ENCODE measurements around the gene MMP13. TPM values are rescaled to one million over a fixed set of nuclear protein-coding genes. Genes with fewer than 3 reads are reported as not detected.

Gene MMP13
- total RNA-seq (2012; rRNA removed) (not detected in 2 replicates), polyA plus RNA-seq (2012; rRNA removed) (not detected in 2 replicates), Bru-seq, nascent RNA (not detected), BruChase-seq, experiment 1, labeled RNA remaining after a 6-hour chase (percentile 6 among the genes with signal in this experiment), BruChase-seq, experiment 2, labeled RNA remaining after a 2-hour chase (not detected)
- polyA plus RNA-seq (2012; cell fraction: cytosol; rRNA removed) = not detected in 2 replicates
- polyA plus RNA-seq (2012; cell fraction: nucleus; rRNA removed; ENCODE audit: low replicate concordance) = not detected in 2 replicates
- long read RNA-seq = 0 reads

DNA sequence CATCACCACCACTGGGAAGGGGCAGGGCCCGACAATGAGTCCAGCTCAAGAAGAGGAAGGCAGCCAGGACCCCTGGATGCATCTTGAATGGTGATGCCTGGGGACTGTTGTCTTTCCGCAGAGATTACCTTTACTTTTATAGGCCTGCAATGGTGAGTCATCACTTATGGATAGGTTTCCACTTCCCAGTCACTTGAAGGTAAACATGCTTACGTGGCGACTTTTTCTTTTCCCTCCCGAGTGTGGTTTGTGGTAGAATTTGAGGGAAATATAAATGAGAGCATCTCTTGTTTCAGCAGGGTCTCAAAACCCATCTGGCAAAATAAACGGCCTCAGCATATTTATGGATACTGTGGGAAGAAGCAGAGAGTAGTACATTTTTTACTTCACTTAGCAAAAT is at the start of gene MMP13:
TSS of gene MMP13 (minus strand) at position 109 of the 400 bp plus-strand sequence. CDS start at position 82, 27 bp downstream.
- Histone ChIP-seq H4K91ac (ENCODE audit: insufficient read depth, low read depth, low read length) (no peak within 1 kb of the TSS), H2BK20ac (ENCODE audit: low read depth, low read length) (no peak within 1 kb of the TSS), H3K23ac (ENCODE audit: low read depth, low read length) (no peak within 1 kb of the TSS), H3K27ac (ENCODE audit: insufficient read depth, low read length) (no peak within 1 kb of the TSS), H2AFZ (replicated peaks; ENCODE audit: low read length, poor library complexity) (no peak within 1 kb of the TSS), H3K27me3 (ENCODE audit: control insufficient read depth, insufficient read depth, low read length) (no peaks in the 10 kb centered on the region), H3K9me1 (ENCODE audit: insufficient read depth, low read length) (no peaks in the 10 kb centered on the region), H3K9me3 (ENCODE audit: control insufficient read depth, insufficient read depth, low read length) (no peaks in the 10 kb centered on the region), H2BK15ac (ENCODE audit: low read depth, low read length) (no peak within 1 kb of the TSS), H3K14ac (replicated peaks; ENCODE audit: low read depth, low read length) (no peak within 1 kb of the TSS), H3K4ac (ENCODE audit: low read depth, low read length) (no peak within 1 kb of the TSS), H2AK5ac (ENCODE audit: low read depth, low read length) (no peak within 1 kb of the TSS), H3K36me3 (ENCODE audit: control insufficient read depth, insufficient read depth, low read length) (no peaks in the 10 kb centered on the region), H2AK9ac (replicated peaks; ENCODE audit: low read depth, low read length, poor library complexity) (no peak within 1 kb of the TSS), H4K5ac (ENCODE audit: low read depth, low read length) (no peak within 1 kb of the TSS), H3K18ac (ENCODE audit: low read depth, low read length) (no peak within 1 kb of the TSS), H4K8ac (ENCODE audit: low read depth in 2 of 2, low read length in 2 of 2) (no peak within 1 kb of the TSS), H3K56ac (ENCODE audit: extremely low read depth, insufficient read depth, low read length) (no peak within 1 kb of the TSS), H3K4me1 (ENCODE audit: control insufficient read depth, insufficient read depth, low read length) (no peaks in the 10 kb centered on the region), H3K4me3 (ENCODE audit: insufficient read depth, low read depth, low read length) (no peak within 1 kb of the TSS), H3K4me2 (ENCODE audit: low read depth, low read length) (no peak within 1 kb of the TSS), H3K9ac (ENCODE audit: low read depth, low read length) (no peak within 1 kb of the TSS), H2BK120ac (ENCODE audit: low read depth, low read length) (no peak within 1 kb of the TSS), H2BK5ac (ENCODE audit: low read depth, low read length, poor library complexity, severe bottlenecking) (no peak within 1 kb of the TSS), H4K20me1 (ENCODE audit: insufficient read depth, low read length) (no peaks in the 10 kb centered on the region), H3K79me1 (ENCODE audit: low read depth in 1 of 2, low read length in 2 of 2) (no peaks in the 10 kb centered on the region)
- no CpG with 5 or more reads among the region's 6 CpGs for WGBS, 2 experiments (ENCODE audit: extremely low coverage in 2 of 2, insufficient read length in 1 of 2)
- TF ChIP-seq MAFK (IDR thresholded peaks at IDR 0.05; ENCODE audit: low read depth, low read length) (no peak), RFX5 (IDR thresholded peaks at IDR 0.05; ENCODE audit: low read depth, low read length) (no peak), CEBPB (IDR thresholded peaks at IDR 0.05; ENCODE audit: low read depth, low read length) (no peak), FOS (IDR thresholded peaks at IDR 0.05; ENCODE audit: low read depth, low read length) (no peak), MXI1 (IDR thresholded peaks at IDR 0.05; ENCODE audit: borderline replicate concordance, low read depth, low read length) (no peak), MAZ (IDR thresholded peaks at IDR 0.05; ENCODE audit: borderline replicate concordance, low read depth, low read length) (no peak), NFE2L2 (IDR thresholded peaks at IDR 0.05; ENCODE audit: low read depth, low read length) (no peak), SMC3 (IDR thresholded peaks at IDR 0.05; ENCODE audit: low read depth, low read length) (no peak), POLR2A (IDR thresholded peaks at IDR 0.05; ENCODE audit: low read depth, low read length) (no peak)
- TF ChIP-seq, protein P1, sequence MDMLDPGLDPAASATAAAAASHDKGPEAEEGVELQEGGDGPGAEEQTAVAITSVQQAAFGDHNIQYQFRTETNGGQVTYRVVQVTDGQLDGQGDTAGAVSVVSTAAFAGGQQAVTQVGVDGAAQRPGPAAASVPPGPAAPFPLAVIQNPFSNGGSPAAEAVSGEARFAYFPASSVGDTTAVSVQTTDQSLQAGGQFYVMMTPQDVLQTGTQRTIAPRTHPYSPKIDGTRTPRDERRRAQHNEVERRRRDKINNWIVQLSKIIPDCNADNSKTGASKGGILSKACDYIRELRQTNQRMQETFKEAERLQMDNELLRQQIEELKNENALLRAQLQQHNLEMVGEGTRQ (IDR thresholded peaks at IDR 0.05; ENCODE audit: low read depth, low read length) = no peak
- TF ChIP-seq, protein P2, sequence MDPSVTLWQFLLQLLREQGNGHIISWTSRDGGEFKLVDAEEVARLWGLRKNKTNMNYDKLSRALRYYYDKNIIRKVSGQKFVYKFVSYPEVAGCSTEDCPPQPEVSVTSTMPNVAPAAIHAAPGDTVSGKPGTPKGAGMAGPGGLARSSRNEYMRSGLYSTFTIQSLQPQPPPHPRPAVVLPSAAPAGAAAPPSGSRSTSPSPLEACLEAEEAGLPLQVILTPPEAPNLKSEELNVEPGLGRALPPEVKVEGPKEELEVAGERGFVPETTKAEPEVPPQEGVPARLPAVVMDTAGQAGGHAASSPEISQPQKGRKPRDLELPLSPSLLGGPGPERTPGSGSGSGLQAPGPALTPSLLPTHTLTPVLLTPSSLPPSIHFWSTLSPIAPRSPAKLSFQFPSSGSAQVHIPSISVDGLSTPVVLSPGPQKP (IDR thresholded peaks at IDR 0.05; ENCODE audit: borderline replicate concordance, low read depth, low read length) = no peak
- ATAC-seq (ENCODE audit: low read depth) = no peak
- no TSS peak for BruUV-seq (replicated peaks)
- ChIA-PET POLR2A (ENCODE audit: unreplicated experiment) (interaction anchor here (0.5 kb wide), 1 partner anchor 194 kb away, joined by 5 read pairs; no protein-coding TSS in a partner anchor), CTCF (interaction anchor here (0.8 kb wide), 1 partner anchor 15 kb away, joined by 3 read pairs; no protein-coding TSS in a partner anchor)
- dilution Hi-C loops (cut with HindIII; ENCODE audit: low sequenced_read_pairs, unreplicated experiment) = no loop called here
- intact Hi-C loops (cut with micrococcal nuclease) = no loop called here
- in situ Hi-C loops (cut with MboI; ENCODE audit: low sequenced_read_pairs) = no loop called here
- no peak for DNase-seq
